H1 (cell line): ENCODE results near the gene HAT1. TPM values are rescaled to one million over a fixed set of nuclear protein-coding genes. Genes with fewer than 3 reads are reported as not detected.
A peak's percentile ranks its signal among the peaks of the same experiment; 100 is the strongest.

Experiments used
- CTCF ChIA-PET: fragments of 300-600 bp; sonication (Branson Sonifier 250); formaldehyde crosslinking; loops from one replicate; lab custom pipeline; 2021; ENCODE audit not compliant: partially characterized antibody; lab: Charles Lee
- POLR2A ChIA-PET: fragments of 300-600 bp; sonication (Branson Sonifier 250); formaldehyde crosslinking; loops from one replicate; lab custom pipeline; 2021; ENCODE audit warnings: inconsistent platforms; ENCODE audit not compliant: partially characterized antibody; lab: Charles Lee
- DNase-seq, 2 experiments: peaks; one replicate each; pipeline versions ENCODE4 v3.0.0 to v3.0.0-alpha.2; 2010 to 2022; ENCODE audit warnings: low spot score in 2 of 2, low read depth in 1 of 2, mixed read lengths in 1 of 2
- FAIRE-seq: peaks from 2 replicates; lab custom pipeline; 2011; peaks lifted over from hg19 to GRCh38; lab: Jason Lieb, UNC
- H2AFZ ChIP-seq: 2 replicates; pipeline ENCODE4 v1.8.1; 2012; ENCODE audit warnings: low read length, inconsistent platforms
- H2AK5ac ChIP-seq: 2 replicates; pipeline ENCODE4 v1.6.1; 2013; ENCODE audit warnings: low read depth, low read length
- H2BK120ac ChIP-seq: replicated peaks from 2 replicates; pipeline ENCODE3; 2013; ENCODE audit warnings: low read depth, low read length, inconsistent platforms
- H2BK12ac ChIP-seq: 2 replicates; pipeline ENCODE4 v1.6.1; 2013; ENCODE audit warnings: low read depth, low read length
- H2BK15ac ChIP-seq: 2 replicates; pipeline ENCODE4 v1.6.1; 2013; ENCODE audit warnings: low read length
- H2BK20ac ChIP-seq: 2 replicates; pipeline ENCODE4 v1.6.1; 2013; ENCODE audit warnings: low read length
- H2BK5ac ChIP-seq: 2 replicates; pipeline ENCODE4 v1.6.1; 2013; ENCODE audit warnings: low read depth, low read length
- H3K14ac ChIP-seq: 2 replicates; pipeline ENCODE4 v1.6.1; 2013; ENCODE audit warnings: inconsistent platforms; ENCODE audit not compliant: insufficient read length
- H3K18ac ChIP-seq: 2 replicates; pipeline ENCODE4 v1.6.1; 2013; ENCODE audit warnings: low read length; ENCODE audit errors: extremely low read depth
- H3K23ac ChIP-seq: 2 replicates; pipeline ENCODE4 v1.6.1; 2013; ENCODE audit warnings: inconsistent platforms; ENCODE audit not compliant: insufficient read length
- H3K23me2 ChIP-seq: 2 replicates; pipeline ENCODE4 v1.6.1; 2013; ENCODE audit warnings: low read depth, low read length
- H3K27ac ChIP-seq: 2 replicates; pipeline ENCODE4 v1.6.1; 2011; ENCODE audit warnings: low read depth, low read length, inconsistent platforms
- H3K27me3 ChIP-seq, 4 experiments: replicated peaks in 1 of 4; 1 replicate in 1 of 4; 2 replicates in 3 of 4; pipeline versions ENCODE4 v1.6.1 to v1.8.1; 2011 to 2013; ENCODE audit warnings: low read length in 3 of 4, mild to moderate bottlenecking in 3 of 4, inconsistent platforms in 2 of 4, mixed read lengths in 2 of 4, moderate library complexity in 1 of 4; ENCODE audit not compliant: control insufficient read depth in 3 of 4, insufficient read depth in 3 of 4; ENCODE audit errors: extremely low read depth in 1 of 4
- H3K36me3 ChIP-seq, 4 experiments: 2 replicates each; pipeline versions ENCODE4 v1.6.1 to v1.8.1; 2011 to 2013; ENCODE audit warnings: mild to moderate bottlenecking in 4 of 4, low read length in 3 of 4, moderate library complexity in 2 of 4, control low read depth in 1 of 4, inconsistent platforms in 1 of 4; ENCODE audit not compliant: insufficient read depth in 4 of 4, control insufficient read depth in 2 of 4
- H3K4ac ChIP-seq: replicated peaks from 2 replicates; pipeline ENCODE3; 2013; ENCODE audit warnings: low read length, low read depth, mixed read lengths, inconsistent platforms; ENCODE audit not compliant: insufficient read length
- H3K4me1 ChIP-seq, 4 experiments: replicated peaks in 1 of 4; 1 replicate in 1 of 4; 2 replicates in 3 of 4; pipeline versions ENCODE4 v1.6.1 to v1.8.1; 2011 to 2013; ENCODE audit warnings: low read length in 3 of 4, inconsistent platforms in 2 of 4, mixed read lengths in 1 of 4; ENCODE audit not compliant: insufficient read depth in 4 of 4, control insufficient read depth in 3 of 4
- H3K4me2 ChIP-seq, 2 experiments: 2 replicates each; pipeline versions ENCODE4 v1.6.1 to v1.8.1; 2011 to 2013; ENCODE audit warnings: low read depth in 2 of 2, low read length in 2 of 2, control low read depth in 1 of 2, inconsistent platforms in 1 of 2, mild to moderate bottlenecking in 1 of 2; ENCODE audit not compliant: insufficient read depth in 1 of 2
- H3K4me3 ChIP-seq, 4 experiments: fragments of 200-600, 300-600 bp in 1 of 4; sonication (generic), shearing (Covaris generic), sonication (Bioruptor Twin) in 1 of 4; 2 replicates each; pipeline versions ENCODE4 v1.5.1 to v1.8.1; 2011 to 2016; ENCODE audit warnings: low read length in 4 of 4, low read depth in 3 of 4, control low read depth in 2 of 4, inconsistent platforms in 2 of 4, mild to moderate bottlenecking in 2 of 4, mixed read lengths in 1 of 4, moderate library complexity in 1 of 4; ENCODE audit not compliant: insufficient read depth in 2 of 4; ENCODE audit errors: extremely low read depth in 1 of 4
- H3K56ac ChIP-seq: replicated peaks from 2 replicates; pipeline ENCODE3; 2013; ENCODE audit warnings: low read depth, mild to moderate bottlenecking, mixed read lengths, low read length, inconsistent platforms; ENCODE audit not compliant: insufficient read length
- H3K79me1 ChIP-seq: 2 replicates; pipeline ENCODE4 v1.6.1; 2013; ENCODE audit warnings: low read depth, low read length, control low read depth
- H3K79me2 ChIP-seq, 2 experiments: 2 replicates each; pipeline versions ENCODE4 v1.6.1 to v1.8.1; 2012 to 2013; ENCODE audit warnings: low read length in 2 of 2, mild to moderate bottlenecking in 2 of 2, inconsistent platforms in 1 of 2; ENCODE audit not compliant: insufficient read depth in 2 of 2, control insufficient read depth in 1 of 2
- H3K9ac ChIP-seq, 4 experiments: replicated peaks in 1 of 4; 1 replicate in 1 of 4; 2 replicates in 3 of 4; pipeline versions ENCODE4 v1.6.1 to v1.8.1; 2011 to 2013; ENCODE audit warnings: low read depth in 3 of 4, low read length in 3 of 4, control low read depth in 2 of 4, mild to moderate bottlenecking in 2 of 4, moderate library complexity in 2 of 4, inconsistent platforms in 1 of 4; ENCODE audit errors: extremely low read depth in 1 of 4
- H3K9me3 ChIP-seq, 2 experiments: 2 replicates each; pipeline versions ENCODE4 v1.6.1 to v1.8.1; 2012 to 2013; ENCODE audit warnings: mild to moderate bottlenecking in 2 of 2, moderate library complexity in 2 of 2, control low read depth in 1 of 2, inconsistent platforms in 1 of 2, low read depth in 1 of 2, low read length in 1 of 2, mixed read lengths in 1 of 2; ENCODE audit not compliant: insufficient read depth in 2 of 2
- H4K20me1 ChIP-seq, 2 experiments: replicated peaks in 1 of 2; 2 replicates each; pipeline versions ENCODE3 to v1.8.1; 2011 to 2013; ENCODE audit warnings: inconsistent platforms in 2 of 2, low read length in 2 of 2, mild to moderate bottlenecking in 1 of 2; ENCODE audit not compliant: insufficient read depth in 2 of 2, control insufficient read depth in 1 of 2
- H4K5ac ChIP-seq: 2 replicates; pipeline ENCODE4 v1.6.1; 2013; ENCODE audit warnings: low read length, low read depth, mixed read lengths, inconsistent platforms; ENCODE audit not compliant: insufficient read length
- H4K8ac ChIP-seq: 2 replicates; pipeline ENCODE4 v1.8.0; 2013; ENCODE audit warnings: mild to moderate bottlenecking, moderate library complexity, low read length, inconsistent platforms; ENCODE audit not compliant: insufficient read depth; ENCODE audit errors: extremely low read depth
- H4K91ac ChIP-seq: replicated peaks from 2 replicates; pipeline ENCODE3; 2013; ENCODE audit warnings: low read length, mixed read lengths, inconsistent platforms; ENCODE audit not compliant: insufficient read length
- CHD1 ChIP-seq: IDR thresholded peaks from 2 replicates; pipeline ENCODE4 v1.6.1; 2012; ENCODE audit warnings: low read depth, low read length, improper control_type of control experiment
- E2F6 ChIP-seq: IDR thresholded peaks from 2 replicates; pipeline ENCODE4 v1.6.1; 2012; ENCODE audit warnings: inconsistent platforms
- JUND ChIP-seq: IDR thresholded peaks from 2 replicates; pipeline ENCODE4 v1.6.1; 2011; ENCODE audit warnings: mild to moderate bottlenecking, improper control_type of control experiment, low read length
- NANOG ChIP-seq: IDR thresholded peaks from 2 replicates; pipeline ENCODE4 v1.6.1; 2011; ENCODE audit warnings: low read length, low read depth, mild to moderate bottlenecking, inconsistent platforms; ENCODE audit not compliant: insufficient read depth, poor library complexity, severe bottlenecking
- POLR2A ChIP-seq, 2 experiments: IDR thresholded peaks; 1 replicate in 1 of 2; 2 replicates in 1 of 2; pipeline ENCODE4 v1.6.1; 2011; ENCODE audit warnings: low read depth in 2 of 2, low read length in 2 of 2, mild to moderate bottlenecking in 2 of 2; ENCODE audit errors: control extremely low read depth in 1 of 2
- RAD21 ChIP-seq, 2 experiments: IDR thresholded peaks in 1 of 2; conservative IDR thresholded peaks in 1 of 2; 2 replicates each; pipeline ENCODE4 v1.6.1; 2011; ENCODE audit warnings: low read depth in 2 of 2, low read length in 2 of 2, improper control_type of control experiment in 1 of 2, inconsistent platforms in 1 of 2, mild to moderate bottlenecking in 1 of 2, moderate library complexity in 1 of 2
- RFX5 ChIP-seq: IDR thresholded peaks from 2 replicates; pipeline ENCODE4 v1.6.1; 2011; ENCODE audit warnings: low read depth, low read length, improper control_type of control experiment, borderline replicate concordance
- SP2 ChIP-seq: IDR thresholded peaks from 2 replicates; pipeline ENCODE4 v1.6.1; 2012; ENCODE audit warnings: mild to moderate bottlenecking, low read length, inconsistent platforms
- SUZ12 ChIP-seq: fragments of 200-600 bp; sonication (generic); IDR thresholded peaks from 2 replicates; pipeline ENCODE4 v1.6.1; 2012; ENCODE audit warnings: mild to moderate bottlenecking, inconsistent platforms, low read length, moderate library complexity, mixed read lengths
- TBP ChIP-seq: IDR thresholded peaks from 2 replicates; pipeline ENCODE4 v1.6.1; 2011; ENCODE audit warnings: low read depth, low read length, improper control_type of control experiment
- TCF12 ChIP-seq: IDR thresholded peaks from 2 replicates; pipeline ENCODE4 v1.6.1; 2011; ENCODE audit warnings: low read depth, mild to moderate bottlenecking, low read length
- WGBS, 2 experiments: shearing (Covaris generic) in 1 of 2; methylation state at CpG; one replicate each; pipeline versions ENCODE4 v1.1.6 to v1.1.7; 2013 to 2015; ENCODE audit warnings: low lambda C conversion rate in 2 of 2, mixed read lengths in 2 of 2, inconsistent platforms in 1 of 2, low coverage in 1 of 2, missing lambda C conversion rate in 1 of 2; ENCODE audit not compliant: insufficient replicate concordance in 2 of 2, insufficient coverage in 1 of 2, insufficient read length in 1 of 2; ENCODE audit errors: extremely low coverage in 1 of 2, missing lambda C conversion rate in 1 of 2; 5-methylcytosine and 5-hydroxymethylcytosine counted together
- polyA plus RNA-seq, 7 experiments: library from polyadenylated mRNA; depleted of rRNA in 3 of 7; stranded (reverse) in 5 of 7; unstranded in 2 of 7; fragments of >200 nt in 5 of 7; fragments of 200-250 nt in 2 of 7; gene quantifications; 1 replicate in 5 of 7; 2 replicates in 1 of 7; 4 replicates in 1 of 7; pipeline versions ENCODE4 v1.2.1 to v1.2.3, GENCODE V29; 2011 to 2013; ENCODE audit warnings: missing spikeins in 2 of 7, mixed read lengths in 2 of 7
- total RNA-seq: library from RNA; stranded (reverse); fragmentation: NEBNext Ultra II Directional; extraction: Animal tissue kit (Norgen Biotek cat#: 25700); gene quantifications from 2 replicates; pipeline ENCODE4 v1.2.1, GENCODE V29; 2021

The HAT1 gene
- total and polyA plus RNA-seq, 2 of the 8 experiments (the other 6 are each of a cell fraction or from before 2014, with no cell fraction given): 44.6 to 74.2 TPM

DNA sequence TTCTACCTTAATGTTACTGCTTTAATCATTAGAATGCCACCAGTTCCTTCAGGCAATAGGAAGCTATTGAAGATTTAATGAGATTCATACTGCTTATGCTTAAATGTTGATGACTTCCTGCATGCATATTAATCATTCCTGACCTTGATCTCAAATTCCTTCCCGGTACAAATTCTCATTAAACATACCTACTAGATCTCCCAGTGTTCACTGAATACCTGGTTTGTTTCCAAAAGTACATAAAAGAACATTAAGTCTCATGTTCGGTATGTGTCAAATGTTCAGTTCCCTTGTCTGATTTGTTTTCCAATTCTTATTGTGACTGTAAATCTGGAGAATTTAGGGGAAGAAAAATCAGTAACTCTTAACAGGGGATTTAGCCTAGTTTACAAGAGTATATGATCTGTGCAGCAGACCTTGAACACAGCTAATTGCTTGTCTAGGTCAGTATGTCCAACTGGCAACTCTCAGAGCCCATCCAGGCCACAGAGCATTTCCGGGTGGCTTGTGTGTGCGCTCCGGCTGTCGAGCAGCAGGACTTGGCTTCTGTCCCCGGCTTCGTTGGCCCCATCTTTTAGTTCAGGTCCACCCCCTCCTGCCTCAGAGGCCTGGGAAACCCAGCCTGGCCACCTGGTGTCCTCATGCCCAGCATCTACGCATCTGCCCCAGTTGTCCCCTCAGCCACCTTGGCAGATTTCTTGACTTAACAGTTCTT lies 90.6 kb downstream of the HAT1 start:
- Histone ChIP-seq H3K9ac (no peak overlapping the region), H3K14ac (no peak overlapping the region), H2BK120ac (no peak overlapping the region), H2BK20ac (peak overlapping the region; percentile 23; the same call in 1 of the 2 replicates), H3K4me1 (peaks cover 0 to 14% (median 5%) of the 10 kb centered on the region in 4 experiments; a peak in 4 of 7 replicates), H3K18ac (no peak overlapping the region), H3K4me2 (peak overlapping the region; percentile 15 to 50; a peak in 1 of 4 replicates), H3K27me3 (no peaks in the 10 kb centered on the region), H3K36me3 (no peaks in the 10 kb centered on the region), H2BK5ac (peak overlapping the region; percentile 60; the same call in 1 of the 2 replicates), H3K79me1 (no peaks in the 10 kb centered on the region), H2BK15ac (no peak overlapping the region), H3K23ac (no peak overlapping the region), H3K9me3 (no peaks in the 10 kb centered on the region), H3K4me3 (no peak overlapping the region), H3K4ac (no peak overlapping the region), H2AFZ (no peak overlapping the region), H4K91ac (no peak overlapping the region), H3K23me2 (no peaks in the 10 kb centered on the region), H3K79me2 (no peaks in the 10 kb centered on the region), H4K5ac (no peak overlapping the region), H3K27ac (no peak overlapping the region), H4K8ac (no peak overlapping the region; the same call in 1 of the 2 replicates), H4K20me1 (no peaks in the 10 kb centered on the region), H3K56ac (no peak overlapping the region), H2AK5ac (0 out of 2 replicates have a peak overlapping the region, but pooled peaks have one; percentile 28), H2BK12ac (peak overlapping the region; percentile 29; the same call in 1 of the 2 replicates)
- TF ChIP-seq E2F6 (no peak), RFX5 (no peak), SP2 (no peak), RAD21 (IDR thresholded peaks at IDR 0.05 in 1 of 2, conservative IDR thresholded peaks at IDR 0.05 in 1 of 2; ENCODE audit: low read depth in 2 of 2, low read length in 2 of 2) (no peak), JUND (no peak), SUZ12 (no peak), CHD1 (no peak), POLR2A (IDR thresholded peaks at IDR 0.05; ENCODE audit: control extremely low read depth in 1 of 2, low read depth in 2 of 2, low read length in 2 of 2) (no peak), TBP (no peak), TCF12 (no peak), NANOG (no peak)
- DNase-seq (no peak), FAIRE-seq (no peak)
- CTCF ChIA-PET: interaction anchor here (1.0 to 1.1 kb wide), 3 partner anchors 8 to 114 kb away, joined by 3 to 5 read pairs (median 3); no protein-coding TSS in a partner anchor
- POLR2A ChIA-PET: interaction anchor here (0.9 to 1.2 kb wide), 4 partner anchors 9 to 224 kb away, joined by 3 read pairs; no protein-coding TSS in a partner anchor
- WGBS, 2 experiments: 79% methylated on average over 9 of the region's 9 CpGs; no CpG with 5 or more reads in 1 of the 2 experiments
